ENCODE results near the gene PRIM2.
"Not testable (repeated sequence)": the region's sequence is repeated elsewhere in the genome, so short reads cannot be mapped to it uniquely, and the experiment has no call there.

PRIM2 gene

GRCh38 chr6:57581586-57581985 lies 264.2 kb downstream of the PRIM2 start:
- H3K4me1 ChIP-seq (ENCODE audit: control insufficient read depth, insufficient read depth, low read length); H3K9me3 ChIP-seq (ENCODE audit: control insufficient read depth, insufficient read depth, low read depth, low read length); H3K27ac ChIP-seq (ENCODE audit: extremely low read depth, low read depth, low read length); H3K36me3 ChIP-seq (ENCODE audit: control insufficient read depth in 2 of 2, insufficient read depth in 1 of 2, low read length in 2 of 2); POLR2A ChIA-PET; H3K4me3 ChIP-seq (ENCODE audit: low read depth, low read length): not testable (repeated sequence)
- CTCF ChIA-PET, result interaction anchor here (0.6 kb wide), 1 partner anchor 256 kb away, joined by 3 read pairs; no protein-coding TSS in a partner anchor

DNA sequence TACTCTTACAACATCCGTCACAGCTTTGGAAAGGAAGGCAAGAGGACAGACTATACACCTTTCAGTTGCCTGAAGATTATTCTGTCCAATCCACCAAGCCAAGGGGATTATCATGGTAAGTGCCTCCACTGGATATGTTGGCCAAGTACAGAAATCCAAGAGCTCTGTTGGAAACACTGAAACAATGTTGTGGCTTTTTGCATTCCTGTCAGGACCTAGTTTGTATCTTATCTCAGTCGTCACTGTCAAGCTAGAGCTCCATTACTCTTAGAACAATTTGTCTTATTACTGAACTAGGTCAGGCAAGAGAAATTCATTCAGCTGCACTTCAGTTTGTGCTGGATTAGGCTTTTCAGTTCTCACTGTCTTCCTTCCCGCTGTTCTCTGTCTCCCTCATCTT lies 283.7 kb downstream of the PRIM2 start:
- CTCF ChIA-PET; H3K4me1 ChIP-seq (ENCODE audit: control insufficient read depth, insufficient read depth, low read length); H3K36me3 ChIP-seq (ENCODE audit: control insufficient read depth in 2 of 2, insufficient read depth in 1 of 2, low read length in 2 of 2); H3K27ac ChIP-seq (ENCODE audit: extremely low read depth, low read depth, low read length); H3K9me3 ChIP-seq (ENCODE audit: control insufficient read depth, insufficient read depth, low read depth, low read length); POLR2A ChIA-PET; H3K4me3 ChIP-seq (ENCODE audit: low read depth, low read length): not testable (repeated sequence)

DNA sequence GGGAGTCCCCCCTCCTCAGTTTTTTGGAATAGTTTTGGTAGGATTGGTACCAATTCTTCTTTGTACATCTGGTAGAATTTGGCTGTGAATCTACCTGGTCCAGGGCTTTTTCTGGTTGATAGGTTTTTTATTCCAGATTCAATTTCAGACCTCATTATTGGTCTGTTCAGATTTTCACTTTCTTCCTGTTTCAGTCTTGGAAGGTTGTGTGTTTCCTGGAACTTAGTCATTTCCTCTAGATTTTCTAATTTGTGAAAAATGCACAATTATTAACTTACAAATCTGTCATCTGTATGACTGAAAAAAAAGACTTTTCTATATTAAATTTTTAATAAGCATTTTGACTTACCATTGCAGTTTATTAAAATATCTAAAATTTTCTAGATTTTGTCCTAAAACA lies 287.9 kb downstream of the PRIM2 start:
- H3K4me1 ChIP-seq (ENCODE audit: control insufficient read depth, insufficient read depth, low read length); H3K27ac ChIP-seq (ENCODE audit: extremely low read depth, low read depth, low read length); POLR2A ChIA-PET; H3K9me3 ChIP-seq (ENCODE audit: control insufficient read depth, insufficient read depth, low read depth, low read length); H3K4me3 ChIP-seq (ENCODE audit: low read depth, low read length); H3K36me3 ChIP-seq (ENCODE audit: control insufficient read depth in 2 of 2, insufficient read depth in 1 of 2, low read length in 2 of 2); CTCF ChIA-PET: not testable (repeated sequence)

- CTCF ChIA-PET, result not testable (repeated sequence)
Observed at GRCh38 chr6:57606331-57606730, 288.9 kb downstream of the PRIM2 start.

GRCh38 chr6:57610612-57611011 lies 293.2 kb downstream of the PRIM2 start:
- CTCF ChIA-PET; H3K9me3 ChIP-seq (ENCODE audit: control insufficient read depth, insufficient read depth, low read depth, low read length); H3K4me3 ChIP-seq (ENCODE audit: low read depth, low read length); H3K4me1 ChIP-seq (ENCODE audit: control insufficient read depth, insufficient read depth, low read length); POLR2A ChIA-PET; H3K27ac ChIP-seq (ENCODE audit: extremely low read depth, low read depth, low read length); H3K36me3 ChIP-seq (ENCODE audit: control insufficient read depth in 2 of 2, insufficient read depth in 1 of 2, low read length in 2 of 2): not testable (repeated sequence)

More at GRCh38 chr6:57606331-57606730, 288.9 kb downstream of the PRIM2 start:
- H3K4me3 ChIP-seq (ENCODE audit: low read depth, low read length); H3K27ac ChIP-seq (ENCODE audit: extremely low read depth, low read depth, low read length); H3K4me1 ChIP-seq (ENCODE audit: control insufficient read depth, insufficient read depth, low read length); H3K9me3 ChIP-seq (ENCODE audit: control insufficient read depth, insufficient read depth, low read depth, low read length); POLR2A ChIA-PET; H3K36me3 ChIP-seq (ENCODE audit: control insufficient read depth in 2 of 2, insufficient read depth in 1 of 2, low read length in 2 of 2): not testable (repeated sequence)

- CTCF ChIA-PET, POLR2A ChIA-PET: not testable (repeated sequence)
Observed at GRCh38 chr6:57618959-57619358, 301.5 kb downstream of the PRIM2 start.

GRCh38 chr6:57631773-57632172 lies 314.3 kb downstream of the PRIM2 start:
- CTCF ChIA-PET, result not testable (repeated sequence)

More at GRCh38 chr6:57618959-57619358, 301.5 kb downstream of the PRIM2 start:
- not testable (repeated sequence) for H3K4me3 ChIP-seq (ENCODE audit: low read depth, low read length); H3K9me3 ChIP-seq (ENCODE audit: control insufficient read depth, insufficient read depth, low read depth, low read length); H3K27ac ChIP-seq (ENCODE audit: extremely low read depth, low read depth, low read length); H3K36me3 ChIP-seq (ENCODE audit: control insufficient read depth in 2 of 2, insufficient read depth in 1 of 2, low read length in 2 of 2); H3K4me1 ChIP-seq (ENCODE audit: control insufficient read depth, insufficient read depth, low read length)

DNA sequence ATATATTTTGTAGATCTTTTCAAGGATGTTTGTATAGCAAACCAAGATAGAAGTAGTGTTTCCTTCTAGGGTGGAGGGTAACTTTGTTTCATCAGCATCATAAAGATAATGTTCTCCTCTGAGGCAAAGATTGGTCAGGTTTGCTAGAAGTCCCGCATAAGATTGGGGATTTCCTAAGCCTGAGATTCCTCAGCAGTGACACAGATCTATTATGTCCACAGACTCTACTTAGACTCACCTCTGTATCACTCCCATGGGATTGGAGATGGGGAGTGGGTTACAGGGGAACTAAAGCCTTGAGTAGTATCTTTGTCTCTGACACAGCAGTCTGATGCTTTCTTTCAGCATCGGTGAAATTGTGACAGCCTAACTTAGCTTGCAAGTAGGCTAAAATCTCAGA lies 341.1 kb downstream of the PRIM2 start:
- H3K36me3 ChIP-seq (ENCODE audit: control insufficient read depth in 2 of 2, insufficient read depth in 1 of 2, low read length in 2 of 2); CTCF ChIA-PET; H3K9me3 ChIP-seq (ENCODE audit: control insufficient read depth, insufficient read depth, low read depth, low read length); H3K27ac ChIP-seq (ENCODE audit: extremely low read depth, low read depth, low read length); H3K4me1 ChIP-seq (ENCODE audit: control insufficient read depth, insufficient read depth, low read length); POLR2A ChIA-PET; H3K4me3 ChIP-seq (ENCODE audit: low read depth, low read length): not testable (repeated sequence)

More at GRCh38 chr6:57631773-57632172, 314.3 kb downstream of the PRIM2 start:
- POLR2A ChIA-PET; H3K4me3 ChIP-seq (ENCODE audit: low read depth, low read length); H3K9me3 ChIP-seq (ENCODE audit: control insufficient read depth, insufficient read depth, low read depth, low read length); H3K27ac ChIP-seq (ENCODE audit: extremely low read depth, low read depth, low read length); H3K4me1 ChIP-seq (ENCODE audit: control insufficient read depth, insufficient read depth, low read length); H3K36me3 ChIP-seq (ENCODE audit: control insufficient read depth in 2 of 2, insufficient read depth in 1 of 2, low read length in 2 of 2): not testable (repeated sequence)

DNA sequence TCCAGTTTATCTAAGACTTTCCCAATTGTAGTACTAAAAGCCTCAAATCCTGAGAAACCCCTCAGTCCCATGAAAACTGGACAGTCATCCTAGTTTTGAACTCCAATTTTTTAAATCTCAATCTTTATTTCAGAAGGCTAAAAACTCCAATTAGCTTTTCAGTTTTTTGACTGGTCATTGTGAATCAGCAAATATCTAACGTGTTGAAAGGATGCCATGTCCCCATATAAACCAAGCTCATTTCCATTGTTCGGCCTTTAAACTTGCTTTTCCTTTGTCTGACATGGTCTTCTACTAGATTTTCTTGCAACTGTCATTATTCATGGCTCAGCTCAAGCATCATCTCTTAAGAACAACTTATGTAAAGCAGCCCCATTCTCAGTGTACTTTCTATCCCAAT lies 342.4 kb downstream of the PRIM2 start:
- POLR2A ChIA-PET; CTCF ChIA-PET; H3K9me3 ChIP-seq (ENCODE audit: control insufficient read depth, insufficient read depth, low read depth, low read length); H3K4me1 ChIP-seq (ENCODE audit: control insufficient read depth, insufficient read depth, low read length); H3K27ac ChIP-seq (ENCODE audit: extremely low read depth, low read depth, low read length); H3K4me3 ChIP-seq (ENCODE audit: low read depth, low read length); H3K36me3 ChIP-seq (ENCODE audit: control insufficient read depth in 2 of 2, insufficient read depth in 1 of 2, low read length in 2 of 2): not testable (repeated sequence)

- H3K27ac ChIP-seq (ENCODE audit: extremely low read depth, low read depth, low read length); H3K4me3 ChIP-seq (ENCODE audit: low read depth, low read length); H3K9me3 ChIP-seq (ENCODE audit: control insufficient read depth, insufficient read depth, low read depth, low read length); POLR2A ChIA-PET; H3K36me3 ChIP-seq (ENCODE audit: control insufficient read depth in 2 of 2, insufficient read depth in 1 of 2, low read length in 2 of 2); H3K4me1 ChIP-seq (ENCODE audit: control insufficient read depth, insufficient read depth, low read length); CTCF ChIA-PET: not testable (repeated sequence)
Observed at GRCh38 chr6:57660940-57661339, 343.5 kb downstream of the PRIM2 start.

GRCh38 chr6:57668108-57668507 lies 350.7 kb downstream of the PRIM2 start:
- H3K4me1 ChIP-seq (ENCODE audit: control insufficient read depth, insufficient read depth, low read length); H3K36me3 ChIP-seq (ENCODE audit: control insufficient read depth in 2 of 2, insufficient read depth in 1 of 2, low read length in 2 of 2); H3K9me3 ChIP-seq (ENCODE audit: control insufficient read depth, insufficient read depth, low read depth, low read length); H3K27ac ChIP-seq (ENCODE audit: extremely low read depth, low read depth, low read length); H3K4me3 ChIP-seq (ENCODE audit: low read depth, low read length); POLR2A ChIA-PET; CTCF ChIA-PET: not testable (repeated sequence)

GRCh38 chr6:57671237-57671636 lies 353.8 kb downstream of the PRIM2 start:
- POLR2A ChIA-PET; H3K36me3 ChIP-seq (ENCODE audit: control insufficient read depth in 2 of 2, insufficient read depth in 1 of 2, low read length in 2 of 2); H3K4me1 ChIP-seq (ENCODE audit: control insufficient read depth, insufficient read depth, low read length); CTCF ChIA-PET; H3K4me3 ChIP-seq (ENCODE audit: low read depth, low read length); H3K9me3 ChIP-seq (ENCODE audit: control insufficient read depth, insufficient read depth, low read depth, low read length); H3K27ac ChIP-seq (ENCODE audit: extremely low read depth, low read depth, low read length): not testable (repeated sequence)

Measured in HEK293 (cell line).